ENCODE results near the gene METTL16. TPM values are rescaled to one million over a fixed set of nuclear protein-coding genes. Genes with fewer than 3 reads are reported as not detected.

The METTL16 gene
- total RNA-seq, 2 experiments from 2014 or later, result 19.7 to 21.3 TPM

DNA sequence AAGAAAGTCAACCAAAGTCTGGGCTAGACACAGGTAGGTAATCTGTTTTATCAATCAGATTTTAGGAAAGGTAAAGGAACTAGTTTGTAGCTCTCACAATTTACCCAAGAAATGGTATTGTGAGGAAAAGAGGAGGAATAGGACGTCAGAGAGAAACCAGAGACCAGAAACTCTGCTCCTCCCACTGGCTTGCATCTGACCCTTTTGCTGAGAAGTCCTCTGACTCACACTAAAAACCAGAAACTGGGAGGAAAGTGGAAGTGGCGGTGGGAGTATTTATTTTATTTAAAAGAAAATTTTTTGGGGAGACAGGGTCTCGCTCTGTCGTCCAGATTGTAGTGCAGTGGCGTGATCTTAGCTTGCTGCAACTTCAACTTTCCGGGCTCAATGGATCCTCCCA lies 72.9 kb downstream of the METTL16 start:
- DNase-seq, result no peak
- Mint-ChIP-seq H3K4me3 (no peak overlapping the region), H3K4me1 (peaks cover 7% of the 10 kb centered on the region), H3K27me3 (no peaks in the 10 kb centered on the region), H3K9me3 (no peaks in the 10 kb centered on the region), H3K36me3 (ENCODE audit: low read depth) (peaks cover 29% of the 10 kb centered on the region), H3K27ac (no peak overlapping the region)
- ChIA-PET CTCF (interaction anchor here (0.7 kb wide), 1 partner anchor 35 kb away, joined by 3 read pairs; no protein-coding TSS in a partner anchor), POLR2A (interaction anchor here (1.4 kb wide), 1 partner anchor 155 kb away, joined by 5 read pairs; the partner anchor contains the start of gene PAFAH1B1)

DNA sequence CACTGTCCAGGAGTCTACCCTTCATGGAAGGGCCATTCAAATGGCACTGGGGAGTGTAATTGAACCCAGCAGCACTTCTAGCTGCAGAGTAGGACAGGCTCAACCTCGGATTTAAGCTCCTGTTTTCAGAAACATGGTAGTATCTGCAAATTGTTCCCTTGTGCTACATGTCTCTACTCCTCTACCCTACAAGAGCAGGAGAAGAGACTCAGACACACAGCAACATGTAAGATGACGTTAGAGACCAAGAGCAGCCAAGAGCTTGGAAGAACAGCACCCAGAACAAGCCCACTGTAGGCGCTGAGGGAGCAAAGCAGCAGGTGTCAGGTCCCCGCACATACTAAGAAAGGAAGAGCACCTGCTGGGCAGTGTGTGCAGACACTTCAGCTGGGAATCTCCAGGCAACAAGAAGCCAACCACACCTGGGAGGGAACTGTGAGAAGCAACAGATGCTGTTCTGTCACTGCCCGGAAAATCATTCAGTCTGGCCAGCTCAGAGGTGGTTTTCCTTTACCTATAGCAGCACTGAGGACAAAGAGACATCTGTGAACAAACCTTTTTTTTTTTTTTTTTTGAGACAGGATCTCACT lies 75.3 kb downstream of the METTL16 start:
- ChIA-PET CTCF (no interaction called here), POLR2A (interaction anchor here (1.2 kb wide), 1 partner anchor 35 kb away, joined by 3 read pairs; no protein-coding TSS in a partner anchor)
- no peak overlapping the region for H3K27ac Mint-ChIP-seq
- H3K27me3 Mint-ChIP-seq, result no peaks in the 10 kb centered on the region
- peaks cover 7% of the 10 kb centered on the region for H3K4me1 Mint-ChIP-seq
- DNase-seq, result no peak
- H3K9me3 Mint-ChIP-seq, result no peaks in the 10 kb centered on the region
- no peak overlapping the region for H3K4me3 Mint-ChIP-seq
- peaks cover 38% of the 10 kb centered on the region for H3K36me3 Mint-ChIP-seq (ENCODE audit: low read depth)

DNA sequence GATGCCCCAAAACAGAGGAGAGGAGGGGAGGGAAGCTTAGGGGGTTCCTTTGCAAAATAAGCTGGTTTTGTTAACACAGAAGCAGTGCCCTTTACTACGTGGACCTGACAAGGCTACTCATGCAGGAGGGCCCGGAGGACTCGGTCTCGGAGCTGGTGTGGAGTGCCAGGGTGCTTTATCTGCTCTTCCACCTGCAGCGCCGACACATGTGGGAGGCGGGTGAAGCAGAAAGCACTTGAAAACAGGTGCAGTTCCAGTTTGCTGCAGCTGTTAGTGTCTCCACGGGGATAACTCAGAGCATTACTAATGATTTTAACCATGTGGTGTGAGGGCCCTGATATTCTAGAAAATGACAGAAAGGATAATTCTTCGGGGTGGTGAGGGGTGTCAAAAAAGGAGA lies 75.8 kb downstream of the METTL16 start:
- no peaks in the 10 kb centered on the region for H3K27me3 Mint-ChIP-seq
- CTCF ChIA-PET, result no interaction called here
- H3K4me1 Mint-ChIP-seq, result peaks cover 7% of the 10 kb centered on the region

DNA sequence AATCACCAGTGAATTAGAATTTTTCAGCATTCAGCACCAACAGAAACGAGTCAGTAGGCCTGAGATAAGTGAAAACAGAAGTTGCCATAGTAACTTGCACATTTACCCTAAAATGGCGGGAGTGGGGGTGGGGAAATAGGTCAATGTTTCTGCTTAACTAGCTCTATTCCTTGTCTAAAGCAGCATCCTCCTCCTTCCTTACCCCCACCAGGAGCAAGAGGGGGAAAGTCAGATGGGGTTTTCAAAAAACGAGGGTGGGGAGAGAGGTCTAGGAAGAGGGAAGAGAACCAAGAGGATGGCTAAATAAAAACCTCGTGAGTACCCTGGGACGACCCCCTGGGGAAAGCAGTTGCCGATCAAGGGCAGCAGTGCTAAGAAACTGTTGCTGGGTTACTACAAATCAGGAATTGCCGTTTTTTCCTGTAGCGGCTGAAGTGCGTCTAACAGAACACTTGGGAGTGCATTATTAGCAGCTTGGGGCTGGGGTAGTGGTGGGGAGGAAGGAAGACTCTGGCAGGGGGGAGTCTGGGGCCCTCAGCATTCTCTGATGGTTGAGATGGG lies 76.4 kb downstream of the METTL16 start:
- H3K4me3 Mint-ChIP-seq, result no peak overlapping the region
- DNase-seq, result no peak
- POLR2A ChIA-PET, result interaction anchor here (1.2 kb wide), 1 partner anchor 34 kb away, joined by 3 read pairs; no protein-coding TSS in a partner anchor
- H3K27ac Mint-ChIP-seq, result no peak overlapping the region
- CTCF ChIA-PET, result interaction anchor here (3.7 kb wide), 1 partner anchor 52 kb away, joined by 18 read pairs; no protein-coding TSS in a partner anchor
- H3K36me3 Mint-ChIP-seq (ENCODE audit: low read depth), result peaks cover 32% of the 10 kb centered on the region
- peaks cover 7% of the 10 kb centered on the region for H3K4me1 Mint-ChIP-seq
- no peaks in the 10 kb centered on the region for H3K27me3 Mint-ChIP-seq
- H3K9me3 Mint-ChIP-seq, result no peaks in the 10 kb centered on the region

More for the DNA sequence above, 75.8 kb downstream of the METTL16 start:
- peaks cover 32% of the 10 kb centered on the region for H3K36me3 Mint-ChIP-seq (ENCODE audit: low read depth)
- no peak overlapping the region for H3K27ac Mint-ChIP-seq
- POLR2A ChIA-PET, result interaction anchor here (1.2 kb wide), 1 partner anchor 34 kb away, joined by 3 read pairs; no protein-coding TSS in a partner anchor
- H3K9me3 Mint-ChIP-seq, result no peaks in the 10 kb centered on the region
- no peak overlapping the region for H3K4me3 Mint-ChIP-seq
- DNase-seq, result no peak

DNA sequence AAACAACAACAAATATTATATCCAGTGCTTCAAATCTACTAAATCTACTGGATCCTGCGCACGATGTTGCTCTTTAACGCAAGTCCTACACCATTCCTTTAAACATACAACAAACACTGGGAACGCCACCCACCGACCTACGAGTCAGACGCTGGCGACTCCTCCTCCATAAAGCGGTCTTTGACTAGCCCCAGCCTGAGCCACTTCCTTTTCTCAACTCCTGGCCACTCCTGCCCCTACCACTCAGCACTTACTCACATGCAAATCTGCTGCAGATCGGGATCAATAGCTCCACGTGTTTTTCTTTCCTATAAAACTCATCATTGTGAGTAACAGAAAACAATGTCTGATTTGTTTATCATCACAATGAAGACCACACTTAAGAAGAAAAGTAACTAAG lies 78.0 kb downstream of the METTL16 start:
- POLR2A ChIA-PET, result interaction anchor here (2.0 to 2.5 kb wide), 2 partner anchors 42 to 51 kb away, joined by 4 to 6 read pairs; no protein-coding TSS in a partner anchor
- Mint-ChIP-seq H3K4me1 (peaks cover 2% of the 10 kb centered on the region), H3K4me3 (no peak overlapping the region), H3K27me3 (no peaks in the 10 kb centered on the region), H3K36me3 (ENCODE audit: low read depth) (peaks cover 26% of the 10 kb centered on the region), H3K27ac (no peak overlapping the region), H3K9me3 (no peaks in the 10 kb centered on the region)
- no peak for DNase-seq
- CTCF ChIA-PET, result interaction anchor here (2.4 to 3.7 kb wide), 2 partner anchors 17 to 51 kb away, joined by 8 to 18 read pairs; no protein-coding TSS in a partner anchor

DNA sequence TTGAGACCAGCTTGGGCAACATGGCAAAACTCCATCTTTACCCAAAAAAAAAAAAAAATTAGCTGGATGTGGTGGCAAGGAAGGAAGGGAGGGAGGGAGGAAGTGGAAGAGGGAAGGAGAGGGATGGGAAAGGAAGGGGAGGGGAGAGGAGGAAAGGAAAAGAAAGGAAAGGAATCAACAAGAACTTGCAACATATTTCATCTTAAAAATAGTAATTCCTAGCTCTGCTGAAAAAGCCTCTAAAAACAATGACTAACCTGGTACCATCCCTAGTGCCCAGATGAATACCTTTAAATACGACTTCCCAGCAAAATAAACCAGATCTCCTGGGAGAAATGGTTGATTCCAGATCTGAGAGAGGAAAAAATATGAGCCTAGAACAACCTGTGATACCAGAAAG lies 83.8 kb downstream of the METTL16 start:
- POLR2A ChIA-PET, result no interaction called here
- Mint-ChIP-seq H3K36me3 (ENCODE audit: low read depth) (peaks cover 5% of the 10 kb centered on the region), H3K4me1 (no peaks in the 10 kb centered on the region), H3K4me3 (no peak overlapping the region), H3K9me3 (no peaks in the 10 kb centered on the region), H3K27me3 (no peaks in the 10 kb centered on the region), H3K27ac (no peak overlapping the region)
- DNase-seq, result no peak
- CTCF ChIA-PET, result interaction anchor here (0.7 to 2.3 kb wide), 2 partner anchors 9 to 11 kb away, joined by 4 to 12 read pairs; no protein-coding TSS in a partner anchor

DNA sequence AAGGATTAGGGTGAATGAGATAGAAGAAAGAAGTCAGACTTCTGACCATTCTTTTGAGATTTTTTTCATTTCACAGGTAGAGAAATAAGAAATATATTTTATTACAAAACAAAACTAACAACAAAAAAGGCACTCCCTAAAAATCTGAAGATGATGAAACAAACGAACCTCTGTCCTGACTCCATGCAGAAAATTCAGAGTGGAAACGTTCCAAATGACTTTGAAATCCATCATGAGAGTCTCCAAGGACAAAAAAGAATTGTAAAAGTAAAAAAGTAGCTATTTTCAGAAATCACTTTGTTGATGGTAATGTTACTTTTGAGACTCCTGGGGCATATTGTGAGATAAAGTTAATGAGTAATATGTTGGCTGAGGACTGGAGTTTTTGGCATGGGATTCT lies 84.5 kb downstream of the METTL16 start:
- no peak overlapping the region for H3K4me3 Mint-ChIP-seq
- H3K9me3 Mint-ChIP-seq, result no peaks in the 10 kb centered on the region
- POLR2A ChIA-PET, result no interaction called here
- no peak for DNase-seq
- H3K36me3 Mint-ChIP-seq (ENCODE audit: low read depth), result no peaks in the 10 kb centered on the region
- H3K27ac Mint-ChIP-seq, result no peak overlapping the region
- no peaks in the 10 kb centered on the region for H3K27me3 Mint-ChIP-seq
- CTCF ChIA-PET, result interaction anchor here (0.7 to 2.3 kb wide), 3 partner anchors 8 to 45 kb away, joined by 3 to 12 read pairs (median 4); no protein-coding TSS in a partner anchor
- no peaks in the 10 kb centered on the region for H3K4me1 Mint-ChIP-seq

DNA sequence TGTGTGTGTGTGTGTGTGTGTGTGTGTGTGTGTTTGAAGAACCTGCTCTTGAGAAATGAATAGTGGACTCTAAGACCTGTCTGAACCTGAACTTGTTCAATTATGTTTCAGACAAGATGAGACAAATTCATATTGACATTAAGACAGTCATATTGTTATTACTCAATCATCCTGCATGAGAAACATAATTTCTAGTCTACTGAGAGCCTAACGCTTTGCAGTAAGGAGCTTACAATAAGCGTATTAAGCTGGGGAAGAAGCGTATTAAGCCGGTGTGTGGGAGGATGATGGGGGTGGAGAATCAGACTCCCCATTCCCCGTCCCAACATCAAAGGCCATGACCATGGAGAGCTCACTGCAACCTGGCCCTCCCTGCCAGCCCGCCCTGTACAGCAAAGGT lies 88.4 kb downstream of the METTL16 start:
- Mint-ChIP-seq H3K9me3 (no peaks in the 10 kb centered on the region), H3K27me3 (no peaks in the 10 kb centered on the region), H3K27ac (no peak overlapping the region), H3K4me3 (no peak overlapping the region), H3K4me1 (no peaks in the 10 kb centered on the region), H3K36me3 (ENCODE audit: low read depth) (no peaks in the 10 kb centered on the region)
- CTCF ChIA-PET, result no interaction called here
- POLR2A ChIA-PET, result no interaction called here
- no peak for DNase-seq

DNA sequence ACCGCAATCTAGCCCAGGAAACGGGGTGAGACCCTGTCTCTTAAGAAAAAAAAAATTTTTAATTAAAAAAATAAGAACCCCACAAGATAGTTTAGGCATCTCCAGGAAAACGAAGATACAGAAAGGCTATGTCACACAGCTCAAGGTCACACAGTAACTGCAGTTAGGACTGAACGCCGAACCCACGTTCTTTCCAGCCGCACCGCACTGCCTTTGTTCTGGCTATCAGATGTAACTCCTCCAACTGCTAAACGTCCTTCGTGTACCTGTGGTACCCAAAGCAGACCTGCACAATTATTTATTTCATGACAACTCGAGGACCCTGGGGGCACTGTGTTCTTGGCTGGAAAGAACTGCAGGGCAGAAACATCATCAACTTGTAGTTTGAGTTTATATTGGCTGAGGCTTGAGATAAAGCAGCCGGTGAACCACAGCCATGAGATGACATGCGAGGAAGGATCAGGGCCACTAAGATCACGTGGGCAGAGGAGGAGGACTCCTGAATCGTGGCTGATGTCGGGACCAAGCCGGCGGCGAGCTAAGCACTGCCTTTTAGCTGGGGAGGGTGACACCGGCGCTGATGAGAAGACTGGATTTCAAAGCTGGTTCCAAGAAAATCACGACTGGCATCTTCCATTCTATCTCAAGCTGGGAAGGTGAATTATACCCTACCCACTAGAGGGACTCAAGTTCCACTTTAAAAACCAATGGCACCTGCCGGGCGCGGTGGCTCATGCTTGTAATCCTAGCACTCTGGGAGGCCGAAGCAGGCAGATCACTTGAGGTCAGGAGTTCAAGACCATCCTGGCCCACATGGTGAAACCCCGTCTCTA lies 90.2 kb downstream of the METTL16 start:
- Mint-ChIP-seq H3K27ac (no peak overlapping the region), H3K4me1 (peaks cover 2% of the 10 kb centered on the region), H3K9me3 (no peaks in the 10 kb centered on the region), H3K36me3 (ENCODE audit: low read depth) (no peaks in the 10 kb centered on the region), H3K27me3 (no peaks in the 10 kb centered on the region), H3K4me3 (no peak overlapping the region)
- POLR2A ChIA-PET, result no interaction called here
- CTCF ChIA-PET, result interaction anchor here (0.6 to 1.5 kb wide), 2 partner anchors 39 to 101 kb away, joined by 3 to 5 read pairs; no protein-coding TSS in a partner anchor
- no peak for DNase-seq

DNA sequence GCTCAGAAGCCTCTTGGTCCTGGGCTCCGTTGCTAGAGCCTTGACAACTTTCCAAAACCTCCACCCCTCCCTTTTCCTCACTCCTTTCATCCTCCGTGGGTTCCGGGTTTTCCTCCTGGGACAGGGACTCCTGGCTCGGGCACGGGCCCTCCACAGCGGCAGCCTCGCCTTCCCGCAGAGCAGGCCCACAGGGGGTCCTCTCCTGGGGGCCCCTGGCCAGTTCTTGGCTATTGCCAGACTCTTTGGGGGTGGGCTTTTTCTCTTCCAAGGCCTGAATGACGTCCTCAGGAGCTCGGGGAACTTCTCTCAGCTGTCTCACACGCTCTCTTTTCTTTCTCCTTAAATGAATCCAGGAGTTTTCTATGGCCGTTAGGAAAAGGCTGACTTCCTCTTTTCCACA lies 91.5 kb downstream of the METTL16 start:
- CTCF ChIA-PET, result interaction anchor here (1.5 kb wide), 1 partner anchor 38 kb away, joined by 5 read pairs; no protein-coding TSS in a partner anchor
- peaks cover 2% of the 10 kb centered on the region for H3K4me1 Mint-ChIP-seq
- no peaks in the 10 kb centered on the region for H3K9me3 Mint-ChIP-seq
- H3K36me3 Mint-ChIP-seq (ENCODE audit: low read depth), result no peaks in the 10 kb centered on the region
- no peak for DNase-seq
- H3K27ac Mint-ChIP-seq, result no peak overlapping the region
- POLR2A ChIA-PET, result interaction anchor here (2.1 kb wide), 1 partner anchor 38 kb away, joined by 7 read pairs; no protein-coding TSS in a partner anchor
- H3K27me3 Mint-ChIP-seq, result no peaks in the 10 kb centered on the region
- H3K4me3 Mint-ChIP-seq, result no peak overlapping the region

DNA sequence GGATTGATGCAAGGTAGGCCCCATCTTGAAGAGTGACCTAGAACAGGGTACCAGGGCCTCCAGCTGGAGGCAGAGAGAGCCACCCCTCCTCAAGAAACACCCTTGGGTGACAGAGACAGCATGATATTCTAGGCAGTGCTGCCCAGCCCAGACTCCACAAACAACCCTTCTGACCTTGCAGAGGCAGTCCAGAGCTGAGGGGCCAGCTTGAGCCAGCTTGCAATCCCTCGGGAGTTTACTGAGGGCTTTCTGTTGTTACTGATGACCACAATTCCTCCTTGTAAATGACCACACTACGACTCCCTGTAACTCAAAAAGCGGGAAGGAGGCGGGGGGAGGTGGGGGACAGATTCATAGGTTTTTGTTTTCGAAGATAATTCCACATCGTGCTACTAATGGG lies 92.2 kb downstream of the METTL16 start:
- H3K4me3 Mint-ChIP-seq, result no peak overlapping the region
- no peak for DNase-seq
- POLR2A ChIA-PET, result interaction anchor here (1.0 to 2.1 kb wide), 3 partner anchors 17 to 38 kb away, joined by 3 to 7 read pairs (median 5); no protein-coding TSS in a partner anchor
- no peaks in the 10 kb centered on the region for H3K9me3 Mint-ChIP-seq
- H3K4me1 Mint-ChIP-seq, result peaks cover 2% of the 10 kb centered on the region
- no peaks in the 10 kb centered on the region for H3K36me3 Mint-ChIP-seq (ENCODE audit: low read depth)
- CTCF ChIA-PET, result interaction anchor here (0.8 to 10.0 kb wide), 3 partner anchors 8 to 82 kb away, joined by 3 to 425 read pairs (median 4); no protein-coding TSS in a partner anchor
- no peak overlapping the region for H3K27ac Mint-ChIP-seq
- no peaks in the 10 kb centered on the region for H3K27me3 Mint-ChIP-seq

DNA sequence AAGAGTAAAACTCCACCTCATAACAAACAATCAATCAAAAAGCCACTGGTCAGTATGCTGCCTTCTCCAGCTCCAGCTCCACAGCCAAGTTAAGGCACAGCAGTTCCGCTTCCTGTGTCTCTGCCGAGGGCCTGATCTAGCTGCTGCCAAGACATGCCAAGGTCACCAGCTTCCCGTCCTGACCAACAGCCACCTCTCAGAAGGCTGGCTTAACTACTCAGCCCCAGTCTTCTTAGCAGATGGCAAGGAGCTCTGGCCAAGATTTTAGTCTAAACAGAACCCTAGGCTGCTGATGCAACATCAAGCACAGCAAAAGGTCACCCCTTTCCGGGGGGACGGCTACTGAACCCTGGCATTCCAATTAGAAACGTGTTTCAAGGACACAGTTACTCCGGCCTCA lies 93.1 kb downstream of the METTL16 start:
- Mint-ChIP-seq H3K4me3 (no peak overlapping the region), H3K27me3 (no peaks in the 10 kb centered on the region), H3K36me3 (ENCODE audit: low read depth) (no peaks in the 10 kb centered on the region), H3K4me1 (peaks cover 2% of the 10 kb centered on the region), H3K27ac (no peak overlapping the region), H3K9me3 (no peaks in the 10 kb centered on the region)
- POLR2A ChIA-PET, result interaction anchor here (1.0 to 2.1 kb wide), 3 partner anchors 16 to 37 kb away, joined by 3 to 7 read pairs (median 5); no protein-coding TSS in a partner anchor
- no peak for DNase-seq
- CTCF ChIA-PET, result interaction anchor here (0.6 to 10.0 kb wide), 5 partner anchors 12 to 419 kb away, joined by 3 to 425 read pairs (median 3); partner anchors contain the start of gene HIC1

All from activated CD4-positive, alpha-beta memory T cell treated with anti-CD3 and anti-CD28 coated beads, Interleukin-2, amount 10 ng/mL, durations not matched to agents 7 days and 5 days (primary cell).